Heart left ventricle (tissue), 16 donors: ENCODE measurements around the gene EIF4E2. TPM values are rescaled to one million over a fixed set of nuclear protein-coding genes. Genes with fewer than 3 reads are reported as not detected.
A peak's percentile ranks its signal among the peaks of the same experiment; 100 is the strongest.

Experiments used
- ATAC-seq, 4 donors: fragments of 200-7000 bp; cut with Tn5 transposase; one replicate each; pipeline ENCODE4 v1.9.1; 2020 to 2022; ENCODE audit warnings: moderate library complexity in 4 of 4, mild to moderate bottlenecking in 3 of 4, moderate number of reproducible peaks in 1 of 4
- DNase-seq, 5 donors: peaks; one replicate each; pipeline ENCODE4 v3.0.0-alpha.2; 2020
- H3K27ac ChIP-seq, 12 donors: fragments of 200-600 bp; sonication (generic) in 4 of 12; one replicate each; pipeline versions ENCODE4 v1.5.0 to v1.8.0; 2016 to 2022; ENCODE audit warnings: mild to moderate bottlenecking in 2 of 12
- H3K27me3 ChIP-seq, 9 donors: fragments of 200-600 bp; sonication (generic) in 2 of 9; one replicate each; pipeline versions ENCODE4 v1.5.1 to v1.8.0; 2016 to 2022; ENCODE audit warnings: mild to moderate bottlenecking in 3 of 9
- H3K36me3 ChIP-seq, 9 donors: fragments of 200-600 bp; sonication (generic) in 2 of 9; one replicate each; pipeline versions ENCODE4 v1.5.0 to v1.8.0; 2018 to 2022; ENCODE audit warnings: mild to moderate bottlenecking in 2 of 9
- H3K4me1 ChIP-seq, 12 donors: fragments of 200-600 bp; sonication (generic) in 4 of 12; one replicate each; pipeline versions ENCODE4 v1.5.0 to v1.8.0; 2016 to 2022; ENCODE audit warnings: mild to moderate bottlenecking in 3 of 12
- H3K4me3 ChIP-seq, 12 donors: fragments of 200-600 bp; sonication (generic) in 4 of 12; one replicate each; pipeline versions ENCODE4 v1.5.0 to v1.8.0; 2017 to 2022; ENCODE audit warnings: mild to moderate bottlenecking in 9 of 12, moderate library complexity in 4 of 12
- H3K9me3 ChIP-seq, 12 donors: fragments of 200-600 bp; sonication (generic) in 4 of 12; one replicate each; pipeline versions ENCODE4 v1.5.0 to v1.8.0; 2016 to 2022; ENCODE audit warnings: mild to moderate bottlenecking in 1 of 12
- CTCF ChIP-seq, 12 donors: fragments of 200-600 bp; sonication (generic) in 4 of 12; IDR thresholded peaks; one replicate each; pipeline versions ENCODE4 v1.5.0 to v1.8.0; 2018 to 2022; ENCODE audit warnings: antibody characterized with exemption in 12 of 12, mild to moderate bottlenecking in 5 of 12
- POLR2A ChIP-seq, 2 donors: fragments of 450-650 bp; IDR thresholded peaks; one replicate each; pipeline ENCODE4 v1.6.1; 2017; ENCODE audit warnings: antibody characterized with exemption in 2 of 2, mild to moderate bottlenecking in 2 of 2, moderate library complexity in 2 of 2
- WGBS, 4 donors: extraction: QIAGEN DNeasy Blood & Tissue Kit in 2 of 4; methylation state at CpG; one replicate each; pipeline versions ENCODE4 v1.1.5 to v1.1.7; 2013 to 2018; 5-methylcytosine and 5-hydroxymethylcytosine counted together
- intact Hi-C, 10 donors: fragments of 100-400 bp; cut with DNase I; formaldehyde crosslinking; loops; one replicate each; pipeline versions ENCODE4 v1.11.1 to v1.14.2; 2022
- long read RNA-seq, 3 donors: library from polyadenylated mRNA; unstranded; transcript quantifications; one replicate each; pipeline ENCODE4 v2.0.0, GENCODE V29; 2020 to 2021
- polyA plus RNA-seq, 2 donors: library from polyadenylated mRNA; stranded (reverse); fragments of 200-250 nt; gene quantifications; one replicate each; pipeline ENCODE4 v1.2.3, GENCODE V29; 2013
- total RNA-seq, 9 donors: library from RNA; depleted of rRNA in 2 of 9; stranded (reverse); fragments of >200 nt in 2 of 9; fragmentation: NEBNext Ultra II Directional in 3 of 9; extraction: Animal tissue kit (Norgen Biotek cat#: 25700) in 3 of 9; gene quantifications; one replicate each; pipeline versions ENCODE4 v1.1.0 to v1.2.4, GENCODE V29; 2016 to 2023
- donor health status: ischemic (EF 13 %, LVEDD 7.1; RV severe dilation, severe dysfunction).
- donor health status: healthy with polysubstance abuse.
- donor health status: DM: no; HTN: yes; CAD: no.
- donor health status: DM: no; HTN: no; CAD: no.
- donor health status: ischemic (EF 25% LVEDD 6.9; RV normal size, moderate dysfunction).
- donor health status: ischemic (EF 25% LVEDD 5.7; RV mildly dilated, moderate dysfunction).
- donor health status: healthy.
- donor health status: DM: yes; HTN: yes; CAD: no.
- donor health status: ischemic (EF 35%, LVEDD 5.7; RV mildly dilated, moderate dysfunction).
- donor health status: nonischemic (EF 11% LVEDD 7.7; RV severe dilation, severe dysfunction).
- donor health status: DM: yes; HTN: yes; CAD: no.
- donor health status: PGD.
- donor health status: ischemic (EF 29% LVEDD 5.4; RV normal size, mild dysfunction).
- donor health status: nonischemic (EF 23%, LVEDD 6.1; RV moderate dilation, normal function).

Gene EIF4E2
- total RNA-seq (10 to 100 TPM; 15.3 to 49.8 (median 38.8) TPM), polyA plus RNA-seq (10 to 100 TPM; 36.1 to 54.0 TPM)
- long read RNA-seq, donor 1, transcript EIF4E2-207 (8 exons, 3,525 nt) = major isoform, 19 of 46 reads
- long read RNA-seq, donor 1, transcript EIF4E2-202 (7 exons, 3,448 nt) = minor isoform, 6 of 46 reads
- long read RNA-seq, donor 1, partial matches to known transcripts = 5 of 46 reads
- long read RNA-seq, donor 1, other reads (novel, unspliced or antisense) = 14 of 46 reads
- long read RNA-seq, donor 2, transcript EIF4E2-207 (8 exons, 3,525 nt) = major isoform, 88 of 189 reads
- long read RNA-seq, donor 2, transcript EIF4E2-202 (7 exons, 3,448 nt) = minor isoform, 19 of 189 reads
- long read RNA-seq, donor 2, transcript EIF4E2-214 (3 exons, 1,110 nt) = minor isoform, 17 of 189 reads
- long read RNA-seq, donor 2, partial matches to known transcripts = 5 of 189 reads
- long read RNA-seq, donor 2, other reads (novel, unspliced or antisense) = 53 of 189 reads
- long read RNA-seq, donor 3, transcript EIF4E2-202 (7 exons, 3,448 nt) = minor isoform, 9 of 50 reads
- long read RNA-seq, donor 3, transcript EIF4E2-207 (8 exons, 3,525 nt) = major isoform, 22 of 50 reads
- long read RNA-seq, donor 3, partial matches to known transcripts = 4 of 50 reads
- long read RNA-seq, donor 3, other reads (novel, unspliced or antisense) = 9 of 50 reads

GRCh38 chr2:232550354-232551249 is at the start of gene EIF4E2, which contains the start of gene TIGD1:
TSS of gene EIF4E2 (plus strand) at chr2:232550689. CDS start at chr2:232550725, 36 bp downstream.
TSS of gene TIGD1 (minus strand) at chr2:232550557. CDS start at chr2:232549882, 675 bp downstream.
- WGBS, 4 donors = 1% methylated on average over 23 to 81 of the region's 81 CpGs
- peak; percentile 94 to 98 (median 96) for DNase-seq

DNA sequence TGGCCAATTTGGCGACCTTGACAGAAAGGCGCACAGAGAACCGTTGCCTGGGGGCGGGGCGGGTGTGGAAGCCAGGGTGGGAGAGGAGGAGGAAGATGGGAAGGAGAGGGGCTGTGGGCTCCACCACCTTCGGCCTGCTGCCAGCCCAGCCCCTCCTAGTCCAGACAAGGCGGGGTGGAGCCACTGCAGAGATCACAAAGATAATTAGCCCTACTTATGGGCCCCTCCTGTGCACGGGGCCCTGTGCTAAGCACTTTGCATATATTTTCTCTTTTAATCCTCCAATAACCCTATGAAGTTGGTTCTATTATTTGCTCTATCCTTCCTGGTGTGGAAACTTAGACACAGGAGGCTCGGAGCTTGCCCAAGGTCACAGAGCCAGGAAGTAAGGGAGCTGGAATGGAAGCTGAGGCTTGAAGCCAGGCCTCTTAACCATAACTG is 49.1 kb upstream of the EIF4E2 start:
- intact Hi-C loops = no loop called here
- H3K9me3 ChIP-seq = no peaks in the 10 kb centered on the region
- ATAC-seq (peak in 1 of 4 donors; percentile 33), DNase-seq (no peak)
- H3K27ac ChIP-seq = no peak overlapping the region
- no peak overlapping the region for H3K4me3 ChIP-seq
- H3K36me3 ChIP-seq = no peaks in the 10 kb centered on the region
- peaks cover 0 to 38% (median 4%) of the 10 kb centered on the region in 9 donors for H3K27me3 ChIP-seq
- peaks cover 0 to 20% (median 7%) of the 10 kb centered on the region in 12 donors for H3K4me1 ChIP-seq
- 75 to 86% (median 78%) methylated on average over 9 of the region's 9 CpGs for WGBS, 4 donors
- TF ChIP-seq CTCF (IDR thresholded peaks at IDR 0.05) = no peak
- no peak for TF ChIP-seq POLR2A (IDR thresholded peaks at IDR 0.05)

More at GRCh38 chr2:232550354-232551249, at the start of gene EIF4E2, which contains the start of gene TIGD1:
- peak in 1 of 2 donors; percentile 82 for TF ChIP-seq POLR2A (IDR thresholded peaks at IDR 0.05)
- TF ChIP-seq CTCF (IDR thresholded peaks at IDR 0.05) = peak in 11 of 12 donors; percentile 20 to 47 (median 33)
- Histone ChIP-seq H3K4me3 (peak within 1 kb of the TSS; percentile 71 to 99 (median 86)), H3K4me1 (peaks cover 0 to 63% (median 20%) of the 10 kb centered on the region in 12 donors), H3K9me3 (peaks cover 0 to 16% (median 2%) of the 10 kb centered on the region in 12 donors), H3K27ac (peak within 1 kb of the TSS; percentile 80 to 100 (median 97)), H3K36me3 (peaks cover 0 to 17% (median 10%) of the 10 kb centered on the region in 9 donors), H3K27me3 (no peaks in the 10 kb centered on the region)
- intact Hi-C loops = loop anchor here in 1 of 10 donors (10.0 kb wide), 1 partner anchor 804 kb away; the partner anchor contains the start of gene DGKD
- peak; percentile 96 to 98 (median 98) for ATAC-seq

DNA sequence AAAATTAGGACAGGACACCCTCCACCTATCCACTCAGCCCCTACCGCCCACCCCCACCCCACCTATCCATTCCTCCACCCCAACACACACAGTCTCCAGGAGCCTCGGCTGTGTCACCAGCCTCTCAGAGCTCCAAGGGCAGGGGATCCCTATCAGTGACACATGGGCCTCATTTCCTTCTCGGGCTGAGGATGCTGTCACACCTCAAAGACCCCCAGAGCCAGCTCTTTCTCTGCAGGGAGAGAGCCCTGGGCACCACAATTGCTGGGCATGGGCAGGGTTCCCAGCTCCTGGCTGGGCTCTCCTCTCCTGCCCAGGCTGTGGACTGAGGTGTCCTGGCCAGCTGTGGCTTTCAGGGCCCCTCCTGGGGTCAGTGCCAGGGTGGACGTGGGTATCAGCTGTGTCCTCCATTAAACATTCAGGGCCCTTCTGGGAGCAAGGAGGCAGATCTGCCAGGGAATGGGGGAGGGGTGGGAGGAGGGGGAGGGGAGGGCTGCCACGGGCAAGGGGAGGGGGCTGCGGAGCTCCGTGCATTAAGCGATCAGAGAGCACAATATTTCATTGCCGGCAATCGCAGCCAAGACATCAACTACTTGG is 48.6 kb upstream of the EIF4E2 start:
- no peak overlapping the region for H3K4me3 ChIP-seq
- ATAC-seq (no peak), DNase-seq (no peak)
- 65 to 69% (median 67%) methylated on average over 8 to 10 of the region's 10 CpGs for WGBS, 4 donors
- peaks cover 0 to 38% (median 4%) of the 10 kb centered on the region in 9 donors for H3K27me3 ChIP-seq
- no peaks in the 10 kb centered on the region for H3K9me3 ChIP-seq
- intact Hi-C loops = no loop called here
- H3K27ac ChIP-seq = no peak overlapping the region
- TF ChIP-seq POLR2A (IDR thresholded peaks at IDR 0.05) = no peak
- TF ChIP-seq CTCF (IDR thresholded peaks at IDR 0.05) = no peak
- H3K36me3 ChIP-seq = no peaks in the 10 kb centered on the region
- H3K4me1 ChIP-seq = peaks cover 0 to 20% (median 7%) of the 10 kb centered on the region in 12 donors
